Omental fat pad (tissue), 4 donors: Measurements from ENCODE around the gene MTA1. TPM values are rescaled to one million over a fixed set of nuclear protein-coding genes. Genes with fewer than 3 reads are reported as not detected.
A peak's percentile ranks its signal among the peaks of the same experiment; 100 is the strongest.

Source experiments
- ATAC-seq: fragments of 150-250 bp; one replicate; pipeline ENCODE4 v1.9.1; 2016; ENCODE audit warnings: mild to moderate bottlenecking, moderate library complexity; ENCODE audit not compliant: low FRiP score
- DNase-seq: peaks from one replicate; pipeline ENCODE4 v3.0.0-alpha.2; 2019; ENCODE audit warnings: low spot score
- CTCF ChIP-seq, 3 donors: fragments of 450-650 bp; IDR thresholded peaks; one replicate each; pipeline ENCODE4 v1.5.1; 2016 to 2017; ENCODE audit warnings: antibody characterized with exemption in 3 of 3, mild to moderate bottlenecking in 3 of 3, moderate library complexity in 2 of 3
- total RNA-seq, 4 donors: library from RNA; depleted of rRNA; stranded (reverse); fragments of >200 nt; gene quantifications; one replicate each; pipeline ENCODE4 v1.1.0, GENCODE V29; 2016

The MTA1 gene
- total RNA-seq, 4 donors from 2014 or later, result 35.4 to 72.5 (median 59.7) TPM

GRCh38 chr14:105411017-105411941, 8.3 kb upstream of the MTA1 start:
- ATAC-seq (peak; percentile 54), DNase-seq (no peak)
- TF ChIP-seq CTCF (IDR thresholded peaks at IDR 0.05), result no peak

GRCh38 chr14:105411985-105412770, 7.4 kb upstream of the MTA1 start:
- DNase-seq, result no peak

GRCh38 chr14:105412771-105413543, 6.7 kb upstream of the MTA1 start:
- ATAC-seq, result no peak
- no peak for TF ChIP-seq CTCF (IDR thresholded peaks at IDR 0.05)
- DNase-seq, result no peak

More at GRCh38 chr14:105411985-105412770, 7.4 kb upstream of the MTA1 start:
- no peak for ATAC-seq
- TF ChIP-seq CTCF (IDR thresholded peaks at IDR 0.05), result no peak

- ATAC-seq (no peak), DNase-seq (no peak)
- TF ChIP-seq CTCF (IDR thresholded peaks at IDR 0.05), result no peak
Measured at GRCh38 chr14:105413544-105413886, 6.1 kb upstream of the MTA1 start.

- no peak for TF ChIP-seq CTCF (IDR thresholded peaks at IDR 0.05)
- DNase-seq, result no peak
- ATAC-seq, result peak; percentile 80
Measured at GRCh38 chr14:105414456-105415371, 4.9 kb upstream of the MTA1 start.
